ENCODE results near the gene AQP12B.
A peak's percentile ranks its signal among the peaks of the same experiment; 100 is the strongest.
"Not testable (repeated sequence)": the region's sequence is repeated elsewhere in the genome, so short reads cannot be mapped to it uniquely, and the experiment has no call there.

Gene AQP12B

GRCh38 chr2:240680185-240680584 lies 2.5 kb downstream of the AQP12B start:
- not testable (repeated sequence) for DNase-seq

DNA sequence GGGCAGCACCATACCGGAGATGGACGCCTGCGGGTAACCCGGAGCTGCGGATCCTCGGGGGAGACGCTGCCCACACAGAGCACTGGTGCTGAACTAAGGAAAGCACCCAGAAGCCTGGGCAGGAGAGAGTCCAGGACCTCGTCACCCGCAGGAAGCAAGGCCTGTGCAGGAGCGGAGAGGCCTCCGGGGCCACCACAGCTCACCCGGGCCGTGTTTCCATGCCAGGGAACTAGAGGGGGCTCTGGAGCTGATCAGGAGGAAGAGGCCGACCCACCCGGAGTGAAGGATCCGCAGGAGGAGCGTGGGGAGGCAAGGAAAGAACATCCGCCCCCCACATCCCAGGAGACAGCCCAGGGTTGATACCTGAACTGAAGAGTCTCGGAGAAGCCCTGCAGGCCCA lies 3.8 kb downstream of the AQP12B start:
- not testable (repeated sequence) for DNase-seq

- DNase-seq = not testable (repeated sequence)
Observed at GRCh38 chr2:240678043-240678442, 4.6 kb downstream of the AQP12B start.

DNA sequence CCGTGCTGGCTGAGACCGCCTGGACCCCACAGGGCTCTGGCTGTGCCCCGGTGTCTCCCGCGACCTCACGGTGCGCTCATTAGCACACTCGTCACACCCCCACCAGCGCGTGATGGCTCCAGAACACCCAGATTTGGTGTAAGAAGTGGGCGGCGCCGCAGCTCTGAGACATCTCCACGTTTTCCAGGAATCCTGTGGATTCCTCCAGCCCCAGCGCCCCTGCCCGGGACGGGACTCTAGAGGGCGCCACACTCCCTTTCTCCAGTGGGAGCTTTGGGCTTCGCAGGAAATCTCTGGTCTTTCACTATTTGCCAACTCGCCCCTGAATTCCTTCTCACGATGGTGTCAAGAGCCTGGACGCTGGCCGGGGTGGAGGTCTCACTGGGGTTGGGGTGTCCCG lies 7.3 kb downstream of the AQP12B start:
- not testable (repeated sequence) for DNase-seq

DNA sequence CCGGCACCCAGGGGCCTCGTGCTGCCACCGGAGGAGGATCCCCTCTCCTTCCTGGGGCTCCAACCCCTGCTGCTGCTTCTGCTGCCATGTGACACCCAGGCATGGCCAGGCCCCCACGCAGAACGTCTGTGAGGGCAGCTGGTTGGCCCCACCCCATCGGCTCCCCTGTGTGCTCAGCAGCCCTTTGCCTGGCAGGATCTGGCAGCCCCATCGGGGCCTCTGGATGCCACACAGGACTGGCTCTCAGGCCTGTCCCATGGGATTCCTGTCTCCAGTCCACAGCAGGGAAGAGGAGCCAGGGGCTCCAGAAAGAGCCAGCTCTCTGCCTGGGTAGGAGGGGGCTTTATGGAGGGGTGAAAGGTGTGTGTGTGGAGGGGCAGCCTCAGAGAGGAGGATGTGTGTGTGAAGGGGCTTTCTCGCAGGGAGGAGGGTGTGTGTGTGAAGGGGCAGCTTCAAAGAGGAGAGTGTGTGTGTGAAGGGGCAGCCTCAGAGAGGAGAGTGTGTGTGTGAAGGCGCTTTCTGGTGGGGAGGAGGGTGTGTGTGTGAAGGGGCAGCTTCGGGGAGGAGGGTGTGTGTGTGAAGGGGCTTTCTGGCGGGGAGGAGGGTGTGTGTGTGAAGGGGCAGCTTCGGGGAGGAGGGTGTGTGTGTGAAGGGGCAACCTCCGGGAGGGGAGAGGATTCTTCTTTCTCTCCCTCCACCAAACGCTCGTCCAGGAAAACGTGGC lies 8.1 kb downstream of the AQP12B start:
- not testable (repeated sequence) for DNase-seq

DNA sequence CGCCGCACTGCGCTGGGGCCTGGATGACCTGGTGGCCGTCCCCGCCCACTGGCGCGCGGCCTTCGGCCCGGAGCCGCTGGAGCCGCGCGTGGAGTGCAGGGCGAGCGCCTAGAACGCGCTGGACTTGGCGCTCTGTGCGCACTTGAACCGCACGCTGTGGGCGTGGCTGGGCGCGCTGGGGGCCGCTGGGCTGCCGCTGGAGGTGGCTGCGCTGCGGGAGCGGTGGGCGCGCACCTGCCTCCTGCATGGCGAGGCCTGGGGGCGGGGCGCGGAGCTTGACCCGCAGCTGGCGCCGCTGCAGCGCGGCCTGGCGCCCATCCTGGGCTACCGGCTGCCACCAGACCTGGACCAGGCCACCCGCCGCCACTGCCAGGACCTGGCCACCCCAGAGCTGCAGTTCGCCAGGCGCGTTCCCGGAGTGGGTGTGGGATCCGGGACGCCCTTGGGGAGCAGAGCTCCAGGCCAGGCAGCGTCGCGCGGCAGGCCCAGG lies 9.9 kb downstream of the AQP12B start:
- no peak for DNase-seq

DNA sequence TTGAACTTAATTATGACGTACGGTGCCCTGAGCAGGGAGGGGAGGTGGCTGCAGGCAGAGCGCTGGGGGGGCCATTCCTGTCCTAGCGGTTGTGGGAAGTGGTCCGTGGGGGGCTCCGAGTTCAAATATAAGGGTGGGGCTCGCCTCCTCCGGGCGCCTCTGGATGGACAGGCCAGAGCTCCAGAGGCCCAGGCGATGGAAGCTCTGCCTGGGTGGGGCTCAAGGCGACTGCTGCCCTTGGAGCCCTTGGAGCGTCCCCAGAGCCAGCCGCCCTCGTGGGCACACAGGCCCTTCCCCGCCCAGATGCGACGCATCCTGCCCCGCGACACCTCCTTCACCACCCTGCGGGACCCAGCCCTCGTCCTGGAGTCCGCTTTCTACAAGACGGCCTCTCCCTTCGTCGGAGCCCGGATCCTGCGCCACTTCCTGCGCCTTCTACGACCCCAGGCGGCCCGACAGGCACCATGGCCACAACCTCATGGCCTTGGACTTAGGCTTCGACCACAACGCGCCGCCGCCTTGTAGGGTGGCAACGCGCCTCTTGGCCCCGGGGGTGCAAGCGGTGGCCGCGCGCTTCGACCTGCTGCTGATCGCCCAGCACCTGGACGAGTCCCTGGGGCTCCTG lies 10.5 kb downstream of the AQP12B start:
- DNase-seq = no peak

- DNase-seq = no peak
Observed at GRCh38 chr2:240670950-240671349, 11.7 kb downstream of the AQP12B start.

DNA sequence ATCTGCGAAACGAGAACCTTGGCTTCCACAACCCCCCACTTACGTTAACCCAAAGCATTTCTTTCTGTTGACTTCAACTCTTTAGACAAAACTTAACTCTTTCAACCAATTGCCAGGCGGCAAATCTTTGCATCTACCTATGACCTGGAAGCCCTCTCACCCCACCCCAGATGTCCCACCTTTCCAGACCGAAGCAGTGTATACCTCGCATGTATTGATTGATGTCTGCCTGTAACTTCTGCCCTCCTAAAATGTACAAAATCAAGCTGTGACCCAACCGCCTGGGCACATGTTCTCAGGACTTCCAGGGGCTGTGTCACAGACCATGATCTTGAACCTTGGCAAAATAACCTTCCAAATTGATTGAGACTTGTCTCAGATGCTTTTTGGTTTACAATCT lies 12.3 kb downstream of the AQP12B start:
- no peak for DNase-seq

GRCh38 chr2:240664622-240665021 lies 18.1 kb downstream of the AQP12B start:
- no peak for DNase-seq

- DNase-seq = no peak
Observed at GRCh38 chr2:240663546-240664190, 19.0 kb downstream of the AQP12B start.

DNA sequence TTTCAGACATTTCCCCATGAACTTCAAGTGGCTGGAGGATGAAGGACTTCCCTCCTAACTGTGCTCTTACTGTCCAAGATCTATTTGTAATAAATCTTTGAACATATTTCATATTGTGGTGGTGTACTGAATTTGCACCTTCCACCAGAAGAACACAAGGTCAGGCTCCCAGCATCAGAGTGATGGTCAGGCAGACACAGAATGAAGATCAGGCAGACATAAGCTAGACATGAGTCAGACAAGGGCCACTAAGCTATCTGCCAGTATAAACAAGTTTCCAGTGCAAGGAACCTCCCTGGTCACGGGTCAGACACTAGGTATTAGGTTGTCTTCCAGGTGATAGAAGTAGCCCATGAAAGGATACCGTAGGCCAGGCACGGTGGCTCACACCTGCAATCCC lies 20.0 kb downstream of the AQP12B start:
- DNase-seq = no peak

GRCh38 chr2:240659883-240660282 lies 22.8 kb downstream of the AQP12B start:
- not testable (repeated sequence) for DNase-seq

- DNase-seq = peak; percentile 5
Observed at GRCh38 chr2:240655931-240656886, 26.5 kb downstream of the AQP12B start.

DNA sequence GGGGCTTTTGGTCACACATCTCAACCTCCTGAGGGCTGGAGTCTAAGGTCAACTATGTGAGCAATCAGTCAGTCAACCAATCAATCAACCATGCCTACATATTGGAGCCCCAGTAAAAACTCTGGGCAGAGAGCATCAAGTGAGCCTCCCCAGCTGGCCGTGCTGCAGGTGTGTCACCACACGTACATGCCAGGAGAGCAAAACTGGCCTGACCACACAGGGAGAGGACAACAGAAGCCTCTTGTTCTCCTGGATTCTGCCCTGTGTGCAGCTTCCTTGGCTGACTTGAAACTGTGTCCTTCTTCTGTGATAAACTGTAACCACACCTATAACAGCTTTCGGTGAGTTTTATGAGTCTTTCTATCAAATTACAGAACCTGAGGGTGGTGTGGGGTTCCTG lies 31.5 kb downstream of the AQP12B start:
- no peak for DNase-seq

GRCh38 chr2:240650254-240650965 lies 32.3 kb downstream of the AQP12B start:
- no peak for DNase-seq

DNA sequence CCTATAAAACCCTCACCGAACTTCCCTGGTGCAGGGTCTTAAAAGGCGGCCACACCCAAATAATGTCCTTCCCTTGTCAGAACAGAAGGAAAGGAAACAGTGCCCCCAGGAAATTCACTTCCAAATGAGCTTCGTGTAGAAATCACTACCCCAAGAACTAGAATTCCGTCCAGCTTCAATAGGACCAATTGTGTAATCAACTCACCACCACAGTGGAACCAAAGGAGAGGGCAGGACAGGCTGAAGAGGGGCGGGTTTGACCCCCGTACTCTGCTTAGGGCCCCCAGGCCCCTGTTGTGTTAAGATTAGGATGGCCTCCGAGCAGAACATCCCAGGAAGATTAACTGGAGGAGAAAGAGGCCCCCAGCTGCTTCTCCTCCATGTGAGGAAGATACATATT lies 33.4 kb downstream of the AQP12B start:
- DNase-seq = no peak

GRCh38 chr2:240648650-240649275 lies 33.9 kb downstream of the AQP12B start:
- DNase-seq = no peak

GRCh38 chr2:240648155-240648649 lies 34.5 kb downstream of the AQP12B start:
- no peak for DNase-seq

GRCh38 chr2:240647503-240648154 lies 35.1 kb downstream of the AQP12B start:
- no peak for DNase-seq

Measured in fibroblast of upper back skin (primary cell).